GM19372 (cell line): ENCODE results near the gene CR1L.
"Not testable (repeated sequence)": the region's sequence is repeated elsewhere in the genome, so short reads cannot be mapped to it uniquely, and the experiment has no call there.

ENCODE experiments used
- ATAC-seq: cut with Tn5 transposase; IDR thresholded peaks from one replicate; pipeline ENCODE4 v1.9.1; 2021; ENCODE audit warnings: mild to moderate bottlenecking, low read depth, moderate library complexity; ENCODE audit not compliant: unreplicated experiment

The CR1L gene

GRCh38 chr1:207676153-207676552 lies 31.2 kb downstream of the CR1L start:
- no peak for ATAC-seq

GRCh38 chr1:207680590-207681388 lies 35.9 kb downstream of the CR1L start:
- ATAC-seq: not testable (repeated sequence)

- not testable (repeated sequence) for ATAC-seq
Observed at GRCh38 chr1:207682872-207683434, 38.0 kb downstream of the CR1L start.

GRCh38 chr1:207690551-207690950 lies 45.6 kb downstream of the CR1L start:
- not testable (repeated sequence) for ATAC-seq

- ATAC-seq: no peak
Observed at GRCh38 chr1:207691010-207691409, 46.1 kb downstream of the CR1L start.

GRCh38 chr1:207691841-207692240 lies 46.9 kb downstream of the CR1L start:
- ATAC-seq: no peak

GRCh38 chr1:207692291-207692690 lies 47.4 kb downstream of the CR1L start:
- not testable (repeated sequence) for ATAC-seq

- ATAC-seq: no peak
Observed at GRCh38 chr1:207695891-207696290, 51.0 kb downstream of the CR1L start.

- no peak for ATAC-seq
Observed at GRCh38 chr1:207698822-207699483, 54.0 kb downstream of the CR1L start.

GRCh38 chr1:207702317-207702716 lies 57.4 kb downstream of the CR1L start:
- no peak for ATAC-seq

GRCh38 chr1:207703712-207704111 lies 58.8 kb downstream of the CR1L start:
- no peak for ATAC-seq

- not testable (repeated sequence) for ATAC-seq
Observed at GRCh38 chr1:207708004-207708403, 63.1 kb downstream of the CR1L start.

GRCh38 chr1:207711285-207711684 lies 66.4 kb downstream of the CR1L start:
- no peak for ATAC-seq

- ATAC-seq: not testable (repeated sequence)
Observed at GRCh38 chr1:207712701-207713100, 67.8 kb downstream of the CR1L start.

- ATAC-seq: no peak
Observed at GRCh38 chr1:207713529-207713928, 68.6 kb downstream of the CR1L start.

GRCh38 chr1:207719234-207719633 lies 74.3 kb downstream of the CR1L start:
- no peak for ATAC-seq

- not testable (repeated sequence) for ATAC-seq
Observed at GRCh38 chr1:207728200-207728858, 83.4 kb downstream of the CR1L start.

GRCh38 chr1:207737503-207738157 lies 92.7 kb downstream of the CR1L start:
- ATAC-seq: not testable (repeated sequence)

- ATAC-seq: not testable (repeated sequence)
Observed at GRCh38 chr1:207738158-207738659, 93.3 kb downstream of the CR1L start.

- ATAC-seq: no peak
Observed at GRCh38 chr1:207740207-207740606, 95.3 kb downstream of the CR1L start.
